Fibroblast of the aortic adventitia (primary cell): ENCODE measurements around the gene CRYBB3. TPM values are rescaled to one million over a fixed set of nuclear protein-coding genes. Genes with fewer than 3 reads are reported as not detected.
"Not testable (repeated sequence)": the region's sequence is repeated elsewhere in the genome, so short reads cannot be mapped to it uniquely, and the experiment has no call there.

Experiments used
- DNase-seq: peaks from one replicate; pipeline ENCODE4 v3.0.0-alpha.2; 2010; ENCODE audit warnings: low read depth
- H3K4me3 ChIP-seq: 2 replicates; pipeline ENCODE4 v1.5.1; 2011; ENCODE audit warnings: low read depth, mild to moderate bottlenecking, control low read depth, low read length, moderate library complexity
- total RNA-seq: library from RNA; depleted of rRNA; stranded (reverse); fragments of >200 nt; gene quantifications from 2 replicates; pipeline ENCODE4 v1.2.3, GENCODE V29; 2012; ENCODE audit warnings: low replicate concordance
- TF ChIP-seq, protein P1 (sequence below): IDR thresholded peaks from 2 replicates; pipeline ENCODE4 v1.5.1; 2011; ENCODE audit warnings: mild to moderate bottlenecking, low read length, control low read depth, inconsistent platforms; ENCODE audit not compliant: insufficient read depth

The CRYBB3 gene
- total RNA-seq, 1 donor, result not detected

DNA sequence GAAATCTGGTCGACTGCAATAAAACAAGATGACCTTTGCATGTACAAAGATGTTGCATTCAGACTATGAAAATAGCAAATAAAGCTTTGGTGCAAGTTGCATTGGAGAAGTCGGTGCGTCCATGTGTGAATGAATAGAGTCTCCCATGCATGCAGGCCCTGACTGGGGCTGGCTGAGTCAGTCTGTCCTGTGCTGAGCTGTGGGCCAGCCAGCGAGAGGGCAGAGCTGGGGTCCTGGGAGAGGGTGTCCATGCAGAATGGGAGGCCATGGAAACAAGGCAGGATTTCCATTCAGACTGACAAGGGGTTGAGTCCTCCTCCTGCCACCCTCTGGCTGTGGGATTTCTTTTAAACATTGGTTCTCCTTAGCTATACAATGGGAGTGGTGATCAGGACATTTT lies 2.3 kb upstream of the CRYBB3 start:
- no peak overlapping the region for H3K4me3 ChIP-seq
- DNase-seq, result no peak
- TF ChIP-seq, protein P1, sequence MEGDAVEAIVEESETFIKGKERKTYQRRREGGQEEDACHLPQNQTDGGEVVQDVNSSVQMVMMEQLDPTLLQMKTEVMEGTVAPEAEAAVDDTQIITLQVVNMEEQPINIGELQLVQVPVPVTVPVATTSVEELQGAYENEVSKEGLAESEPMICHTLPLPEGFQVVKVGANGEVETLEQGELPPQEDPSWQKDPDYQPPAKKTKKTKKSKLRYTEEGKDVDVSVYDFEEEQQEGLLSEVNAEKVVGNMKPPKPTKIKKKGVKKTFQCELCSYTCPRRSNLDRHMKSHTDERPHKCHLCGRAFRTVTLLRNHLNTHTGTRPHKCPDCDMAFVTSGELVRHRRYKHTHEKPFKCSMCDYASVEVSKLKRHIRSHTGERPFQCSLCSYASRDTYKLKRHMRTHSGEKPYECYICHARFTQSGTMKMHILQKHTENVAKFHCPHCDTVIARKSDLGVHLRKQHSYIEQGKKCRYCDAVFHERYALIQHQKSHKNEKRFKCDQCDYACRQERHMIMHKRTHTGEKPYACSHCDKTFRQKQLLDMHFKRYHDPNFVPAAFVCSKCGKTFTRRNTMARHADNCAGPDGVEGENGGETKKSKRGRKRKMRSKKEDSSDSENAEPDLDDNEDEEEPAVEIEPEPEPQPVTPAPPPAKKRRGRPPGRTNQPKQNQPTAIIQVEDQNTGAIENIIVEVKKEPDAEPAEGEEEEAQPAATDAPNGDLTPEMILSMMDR, result no peak

DNA sequence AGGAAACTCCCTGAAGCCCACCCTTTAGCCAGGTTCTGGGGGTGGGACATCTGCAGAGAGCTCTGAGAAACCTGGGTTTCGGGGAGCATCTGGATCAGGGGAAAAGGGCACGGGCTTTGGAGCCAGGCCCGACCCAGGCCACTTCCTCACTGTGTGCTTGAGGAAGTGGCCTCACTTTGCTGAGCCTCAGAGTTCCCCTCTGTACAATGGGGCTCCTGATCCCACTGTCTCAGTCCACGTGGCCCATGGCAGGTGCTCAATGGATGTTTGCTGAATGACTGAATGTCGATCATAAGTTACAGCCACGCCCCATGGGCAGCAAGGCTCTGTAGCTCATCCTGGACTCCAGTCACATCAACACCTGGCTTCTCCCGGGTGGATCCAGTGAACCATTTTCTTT lies 1.3 kb downstream of the CRYBB3 start:
- H3K4me3 ChIP-seq, result no peak overlapping the region
- TF ChIP-seq, protein P1, result no peak
- no peak for DNase-seq

DNA sequence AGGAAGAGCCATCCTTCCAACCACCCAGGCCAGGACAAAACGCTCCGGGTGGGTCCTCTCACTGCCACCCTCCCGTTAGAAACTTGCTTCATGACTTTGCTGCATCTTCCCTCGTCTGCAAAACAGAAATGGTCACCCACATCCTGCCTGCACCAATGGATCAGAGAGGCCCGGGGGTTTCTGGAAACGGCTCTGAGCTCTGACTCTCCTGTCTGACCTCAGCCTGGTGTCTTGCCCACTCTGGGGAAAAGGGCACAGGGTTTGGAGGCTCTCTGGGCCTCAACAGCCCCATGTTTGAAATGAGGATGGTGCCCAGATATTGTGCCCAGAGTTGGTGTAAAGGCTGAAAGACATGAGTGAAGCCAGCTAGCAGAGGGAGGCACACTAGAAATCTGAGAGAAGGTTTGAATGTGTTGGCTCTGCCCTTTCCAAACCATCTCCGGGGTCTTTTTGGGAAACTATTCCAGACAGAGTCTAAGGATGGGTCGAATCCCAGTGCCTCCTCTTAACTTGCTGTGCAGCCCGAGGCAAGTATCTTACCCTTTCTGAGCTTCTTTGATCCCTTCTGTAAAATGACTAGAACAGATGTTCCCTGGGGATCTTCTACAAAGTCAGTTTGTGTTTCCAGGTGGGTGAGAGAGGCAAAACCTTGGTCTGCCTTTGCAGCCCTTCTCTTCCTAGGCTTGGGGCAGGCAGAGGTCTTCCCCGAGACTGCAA lies 2.1 kb downstream of the CRYBB3 start:
- H3K4me3 ChIP-seq, result no peak overlapping the region
- TF ChIP-seq, protein P1, result no peak
- no peak for DNase-seq

GRCh38 chr22:25202290-25202921 lies 2.7 kb downstream of the CRYBB3 start:
- TF ChIP-seq, protein P1, result peak; percentile 96
- no peak overlapping the region for H3K4me3 ChIP-seq
- peak; percentile 61 for DNase-seq

DNA sequence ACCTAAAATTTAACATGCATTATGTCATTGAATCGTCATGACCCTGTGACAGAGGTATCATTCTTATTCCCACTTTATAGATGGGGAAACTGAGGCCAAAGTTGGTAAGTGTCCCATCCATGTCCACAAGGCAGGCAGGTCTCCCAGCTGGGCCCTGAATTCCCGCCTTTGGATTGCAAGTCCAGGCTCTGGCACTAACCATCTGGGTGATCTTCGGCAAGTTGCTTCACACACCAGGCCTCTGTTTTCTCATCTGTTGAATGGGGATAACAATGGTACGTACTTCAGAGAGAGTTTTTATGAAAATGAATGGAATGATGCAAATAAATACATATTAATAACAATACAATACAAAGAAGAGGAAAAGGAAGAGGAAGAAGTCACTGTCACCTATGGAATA lies 3.4 kb downstream of the CRYBB3 start:
- H3K4me3 ChIP-seq, result no peak overlapping the region
- no peak for DNase-seq
- TF ChIP-seq, protein P1, result no peak

GRCh38 chr22:25204547-25204946 lies 4.9 kb downstream of the CRYBB3 start:
- DNase-seq, H3K4me3 ChIP-seq: not testable (repeated sequence)

DNA sequence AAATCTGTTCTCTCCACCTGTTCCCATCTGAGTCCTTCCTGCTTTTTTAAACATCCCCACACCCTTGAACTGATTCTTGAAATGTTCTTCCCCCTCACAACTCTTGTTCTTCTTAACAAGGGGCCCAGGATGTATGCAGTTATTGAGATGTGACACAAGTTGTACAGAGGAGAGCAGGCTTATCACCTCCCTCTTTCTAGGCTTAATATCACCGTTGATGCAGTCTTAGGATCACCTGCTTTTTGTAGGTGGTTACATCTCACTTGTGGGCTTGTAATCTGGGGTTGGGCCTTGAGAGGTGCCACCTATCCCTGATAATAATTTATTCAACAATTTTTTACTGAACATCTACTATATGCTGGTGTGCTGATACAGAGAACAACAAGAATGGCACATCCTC lies 6.2 kb downstream of the CRYBB3 start:
- TF ChIP-seq, protein P1, result no peak

More for the DNA sequence above, 6.2 kb downstream of the CRYBB3 start:
- DNase-seq, result no peak
- no peak overlapping the region for H3K4me3 ChIP-seq
